H1 (cell line): ENCODE data around the gene ENDOV. TPM values are rescaled to one million over a fixed set of nuclear protein-coding genes. Genes with fewer than 3 reads are reported as not detected.

Experiments used
- CTCF ChIA-PET: fragments of 300-600 bp; sonication (Branson Sonifier 250); formaldehyde crosslinking; loops from one replicate; lab custom pipeline; 2021; ENCODE audit not compliant: partially characterized antibody; lab: Charles Lee
- POLR2A ChIA-PET: fragments of 300-600 bp; sonication (Branson Sonifier 250); formaldehyde crosslinking; loops from one replicate; lab custom pipeline; 2021; ENCODE audit warnings: inconsistent platforms; ENCODE audit not compliant: partially characterized antibody; lab: Charles Lee
- DNase-seq, 2 experiments: peaks; one replicate each; pipeline versions ENCODE4 v3.0.0 to v3.0.0-alpha.2; 2010 to 2022; ENCODE audit warnings: low spot score in 2 of 2, low read depth in 1 of 2, mixed read lengths in 1 of 2
- FAIRE-seq: peaks from 2 replicates; lab custom pipeline; 2011; peaks lifted over from hg19 to GRCh38; lab: Jason Lieb, UNC
- H2AFZ ChIP-seq: 2 replicates; pipeline ENCODE4 v1.8.1; 2012; ENCODE audit warnings: low read length, inconsistent platforms
- H2AK5ac ChIP-seq: 2 replicates; pipeline ENCODE4 v1.6.1; 2013; ENCODE audit warnings: low read depth, low read length
- H2BK120ac ChIP-seq: replicated peaks from 2 replicates; pipeline ENCODE3; 2013; ENCODE audit warnings: low read depth, low read length, inconsistent platforms
- H2BK12ac ChIP-seq: 2 replicates; pipeline ENCODE4 v1.6.1; 2013; ENCODE audit warnings: low read depth, low read length
- H2BK15ac ChIP-seq: 2 replicates; pipeline ENCODE4 v1.6.1; 2013; ENCODE audit warnings: low read length
- H2BK20ac ChIP-seq: 2 replicates; pipeline ENCODE4 v1.6.1; 2013; ENCODE audit warnings: low read length
- H2BK5ac ChIP-seq: 2 replicates; pipeline ENCODE4 v1.6.1; 2013; ENCODE audit warnings: low read depth, low read length
- H3K14ac ChIP-seq: 2 replicates; pipeline ENCODE4 v1.6.1; 2013; ENCODE audit warnings: inconsistent platforms; ENCODE audit not compliant: insufficient read length
- H3K18ac ChIP-seq: 2 replicates; pipeline ENCODE4 v1.6.1; 2013; ENCODE audit warnings: low read length; ENCODE audit errors: extremely low read depth
- H3K23ac ChIP-seq: 2 replicates; pipeline ENCODE4 v1.6.1; 2013; ENCODE audit warnings: inconsistent platforms; ENCODE audit not compliant: insufficient read length
- H3K23me2 ChIP-seq: 2 replicates; pipeline ENCODE4 v1.6.1; 2013; ENCODE audit warnings: low read depth, low read length
- H3K27ac ChIP-seq: 2 replicates; pipeline ENCODE4 v1.6.1; 2011; ENCODE audit warnings: low read depth, low read length, inconsistent platforms
- H3K27me3 ChIP-seq, 4 experiments: replicated peaks in 1 of 4; 1 replicate in 1 of 4; 2 replicates in 3 of 4; pipeline versions ENCODE4 v1.6.1 to v1.8.1; 2011 to 2013; ENCODE audit warnings: low read length in 3 of 4, mild to moderate bottlenecking in 3 of 4, inconsistent platforms in 2 of 4, mixed read lengths in 2 of 4, moderate library complexity in 1 of 4; ENCODE audit not compliant: control insufficient read depth in 3 of 4, insufficient read depth in 3 of 4; ENCODE audit errors: extremely low read depth in 1 of 4
- H3K36me3 ChIP-seq, 4 experiments: 2 replicates each; pipeline versions ENCODE4 v1.6.1 to v1.8.1; 2011 to 2013; ENCODE audit warnings: mild to moderate bottlenecking in 4 of 4, low read length in 3 of 4, moderate library complexity in 2 of 4, control low read depth in 1 of 4, inconsistent platforms in 1 of 4; ENCODE audit not compliant: insufficient read depth in 4 of 4, control insufficient read depth in 2 of 4
- H3K4ac ChIP-seq: replicated peaks from 2 replicates; pipeline ENCODE3; 2013; ENCODE audit warnings: low read length, low read depth, mixed read lengths, inconsistent platforms; ENCODE audit not compliant: insufficient read length
- H3K4me1 ChIP-seq, 4 experiments: replicated peaks in 1 of 4; 1 replicate in 1 of 4; 2 replicates in 3 of 4; pipeline versions ENCODE4 v1.6.1 to v1.8.1; 2011 to 2013; ENCODE audit warnings: low read length in 3 of 4, inconsistent platforms in 2 of 4, mixed read lengths in 1 of 4; ENCODE audit not compliant: insufficient read depth in 4 of 4, control insufficient read depth in 3 of 4
- H3K4me2 ChIP-seq, 2 experiments: 2 replicates each; pipeline versions ENCODE4 v1.6.1 to v1.8.1; 2011 to 2013; ENCODE audit warnings: low read depth in 2 of 2, low read length in 2 of 2, control low read depth in 1 of 2, inconsistent platforms in 1 of 2, mild to moderate bottlenecking in 1 of 2; ENCODE audit not compliant: insufficient read depth in 1 of 2
- H3K4me3 ChIP-seq, 4 experiments: fragments of 200-600, 300-600 bp in 1 of 4; sonication (generic), shearing (Covaris generic), sonication (Bioruptor Twin) in 1 of 4; 2 replicates each; pipeline versions ENCODE4 v1.5.1 to v1.8.1; 2011 to 2016; ENCODE audit warnings: low read length in 4 of 4, low read depth in 3 of 4, control low read depth in 2 of 4, inconsistent platforms in 2 of 4, mild to moderate bottlenecking in 2 of 4, mixed read lengths in 1 of 4, moderate library complexity in 1 of 4; ENCODE audit not compliant: insufficient read depth in 2 of 4; ENCODE audit errors: extremely low read depth in 1 of 4
- H3K56ac ChIP-seq: replicated peaks from 2 replicates; pipeline ENCODE3; 2013; ENCODE audit warnings: low read depth, mild to moderate bottlenecking, mixed read lengths, low read length, inconsistent platforms; ENCODE audit not compliant: insufficient read length
- H3K79me1 ChIP-seq: 2 replicates; pipeline ENCODE4 v1.6.1; 2013; ENCODE audit warnings: low read depth, low read length, control low read depth
- H3K79me2 ChIP-seq, 2 experiments: 2 replicates each; pipeline versions ENCODE4 v1.6.1 to v1.8.1; 2012 to 2013; ENCODE audit warnings: low read length in 2 of 2, mild to moderate bottlenecking in 2 of 2, inconsistent platforms in 1 of 2; ENCODE audit not compliant: insufficient read depth in 2 of 2, control insufficient read depth in 1 of 2
- H3K9ac ChIP-seq, 4 experiments: replicated peaks in 1 of 4; 1 replicate in 1 of 4; 2 replicates in 3 of 4; pipeline versions ENCODE4 v1.6.1 to v1.8.1; 2011 to 2013; ENCODE audit warnings: low read depth in 3 of 4, low read length in 3 of 4, control low read depth in 2 of 4, mild to moderate bottlenecking in 2 of 4, moderate library complexity in 2 of 4, inconsistent platforms in 1 of 4; ENCODE audit errors: extremely low read depth in 1 of 4
- H3K9me3 ChIP-seq, 2 experiments: 2 replicates each; pipeline versions ENCODE4 v1.6.1 to v1.8.1; 2012 to 2013; ENCODE audit warnings: mild to moderate bottlenecking in 2 of 2, moderate library complexity in 2 of 2, control low read depth in 1 of 2, inconsistent platforms in 1 of 2, low read depth in 1 of 2, low read length in 1 of 2, mixed read lengths in 1 of 2; ENCODE audit not compliant: insufficient read depth in 2 of 2
- H4K20me1 ChIP-seq, 2 experiments: replicated peaks in 1 of 2; 2 replicates each; pipeline versions ENCODE3 to v1.8.1; 2011 to 2013; ENCODE audit warnings: inconsistent platforms in 2 of 2, low read length in 2 of 2, mild to moderate bottlenecking in 1 of 2; ENCODE audit not compliant: insufficient read depth in 2 of 2, control insufficient read depth in 1 of 2
- H4K5ac ChIP-seq: 2 replicates; pipeline ENCODE4 v1.6.1; 2013; ENCODE audit warnings: low read length, low read depth, mixed read lengths, inconsistent platforms; ENCODE audit not compliant: insufficient read length
- H4K8ac ChIP-seq: 2 replicates; pipeline ENCODE4 v1.8.0; 2013; ENCODE audit warnings: mild to moderate bottlenecking, moderate library complexity, low read length, inconsistent platforms; ENCODE audit not compliant: insufficient read depth; ENCODE audit errors: extremely low read depth
- H4K91ac ChIP-seq: replicated peaks from 2 replicates; pipeline ENCODE3; 2013; ENCODE audit warnings: low read length, mixed read lengths, inconsistent platforms; ENCODE audit not compliant: insufficient read length
- BRCA1 ChIP-seq: IDR thresholded peaks from 2 replicates; pipeline ENCODE4 v1.6.1; 2012; ENCODE audit warnings: low read depth, low read length, improper control_type of control experiment
- CHD2 ChIP-seq: IDR thresholded peaks from 2 replicates; pipeline ENCODE4 v1.6.1; 2012; ENCODE audit warnings: low read length, improper control_type of control experiment
- JUN ChIP-seq: IDR thresholded peaks from 2 replicates; pipeline ENCODE4 v1.6.1; 2011; ENCODE audit warnings: low read depth, mild to moderate bottlenecking, improper control_type of control experiment, low read length
- MAFK ChIP-seq: IDR thresholded peaks from 2 replicates; pipeline ENCODE4 v1.6.1; 2012; ENCODE audit warnings: low read depth, mild to moderate bottlenecking, improper control_type of control experiment, low read length
- RXRA ChIP-seq: IDR thresholded peaks from 2 replicates; pipeline ENCODE4 v1.6.1; 2011; ENCODE audit warnings: low read depth, mild to moderate bottlenecking, low read length, moderate library complexity; ENCODE audit not compliant: insufficient read depth
- SUZ12 ChIP-seq: fragments of 200-600 bp; sonication (generic); IDR thresholded peaks from 2 replicates; pipeline ENCODE4 v1.6.1; 2012; ENCODE audit warnings: mild to moderate bottlenecking, inconsistent platforms, low read length, moderate library complexity, mixed read lengths
- ZNF274 ChIP-seq: IDR thresholded peaks from 2 replicates; pipeline ENCODE4 v1.7.0; 2012; ENCODE audit warnings: low read length, borderline replicate concordance; ENCODE audit errors: extremely low read depth
- WGBS, 2 experiments: shearing (Covaris generic) in 1 of 2; methylation state at CpG; one replicate each; pipeline versions ENCODE4 v1.1.6 to v1.1.7; 2013 to 2015; ENCODE audit warnings: low lambda C conversion rate in 2 of 2, mixed read lengths in 2 of 2, inconsistent platforms in 1 of 2, low coverage in 1 of 2, missing lambda C conversion rate in 1 of 2; ENCODE audit not compliant: insufficient replicate concordance in 2 of 2, insufficient coverage in 1 of 2, insufficient read length in 1 of 2; ENCODE audit errors: extremely low coverage in 1 of 2, missing lambda C conversion rate in 1 of 2; 5-methylcytosine and 5-hydroxymethylcytosine counted together
- polyA plus RNA-seq, 7 experiments: library from polyadenylated mRNA; depleted of rRNA in 3 of 7; stranded (reverse) in 5 of 7; unstranded in 2 of 7; fragments of >200 nt in 5 of 7; fragments of 200-250 nt in 2 of 7; gene quantifications; 1 replicate in 5 of 7; 2 replicates in 1 of 7; 4 replicates in 1 of 7; pipeline versions ENCODE4 v1.2.1 to v1.2.3, GENCODE V29; 2011 to 2013; ENCODE audit warnings: missing spikeins in 2 of 7, mixed read lengths in 2 of 7
- total RNA-seq: library from RNA; stranded (reverse); fragmentation: NEBNext Ultra II Directional; extraction: Animal tissue kit (Norgen Biotek cat#: 25700); gene quantifications from 2 replicates; pipeline ENCODE4 v1.2.1, GENCODE V29; 2021

The ENDOV gene
- total and polyA plus RNA-seq, 2 of the 8 experiments (the other 6 are each of a cell fraction or from before 2014, with no cell fraction given), result 10.6 to 13.3 TPM

- TF ChIP-seq BRCA1 (no peak), CHD2 (no peak), SUZ12 (no peak), ZNF274 (no peak), RXRA (no peak), JUN (no peak), MAFK (no peak)
These were observed 42.5 kb upstream of the ENDOV start for GRCh38 chr17:80372456-80372855.

More at GRCh38 chr17:80372456-80372855, 42.5 kb upstream of the ENDOV start:
- Histone ChIP-seq H4K5ac (no peak overlapping the region), H3K27me3 (no peaks in the 10 kb centered on the region), H2BK120ac (no peak overlapping the region), H3K79me2 (no peaks in the 10 kb centered on the region), H2BK15ac (no peak overlapping the region), H3K23me2 (no peaks in the 10 kb centered on the region), H3K14ac (no peak overlapping the region), H4K91ac (no peak overlapping the region), H3K4me2 (no peak overlapping the region), H2BK12ac (no peak overlapping the region), H2AFZ (no peak overlapping the region), H3K4me3 (no peak overlapping the region), H3K18ac (no peak overlapping the region), H3K4me1 (peaks cover 0 to 4% (median 0%) of the 10 kb centered on the region in 4 experiments; a peak in 3 of 7 replicates), H3K79me1 (no peaks in the 10 kb centered on the region), H3K9me3 (no peaks in the 10 kb centered on the region), H2BK5ac (no peak overlapping the region), H3K9ac (no peak overlapping the region), H2AK5ac (no peak overlapping the region), H3K56ac (no peak overlapping the region), H3K27ac (no peak overlapping the region), H3K4ac (no peak overlapping the region), H4K8ac (no peak overlapping the region), H3K23ac (no peak overlapping the region), H2BK20ac (no peak overlapping the region), H3K36me3 (peaks cover 9 to 73% (median 40%) of the 10 kb centered on the region in 4 experiments), H4K20me1 (peaks cover 0 to 1% of the 10 kb centered on the region in 2 experiments)
- 92% methylated on average over 11 of the region's 11 CpGs; no CpG with 5 or more reads in 1 of the 2 experiments for WGBS, 2 experiments
- CTCF ChIA-PET, result interaction anchor here (0.7 to 5.5 kb wide), 2 partner anchors 10 to 13 kb away, joined by 3 to 53 read pairs; no protein-coding TSS in a partner anchor
- POLR2A ChIA-PET, result no interaction called here
- FAIRE-seq (no peak), DNase-seq (no peak)
